ENCODE measurements around the gene FUT3. TPM values are rescaled to one million over a fixed set of nuclear protein-coding genes. Genes with fewer than 3 reads are reported as not detected.

Gene FUT3
- total RNA-seq, 1 donor from 2014 or later, result not detected

DNA sequence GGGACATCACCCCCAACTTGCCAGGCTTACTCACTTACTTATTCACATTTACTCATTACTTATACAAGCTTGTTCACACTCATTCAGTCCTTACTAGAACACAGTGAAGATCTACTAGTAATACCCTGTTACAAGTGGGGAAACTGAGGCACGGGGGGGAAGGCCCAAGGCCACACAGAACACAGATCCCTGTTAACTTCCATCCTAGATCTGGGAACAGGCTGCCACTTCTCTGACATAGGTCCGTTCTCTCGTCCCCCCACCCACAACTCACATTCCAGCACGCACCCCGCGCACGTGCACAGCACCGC is 47.9 kb downstream of the FUT3 start:
- peaks cover 16% of the 10 kb centered on the region for H3K27me3 ChIP-seq
- no peak overlapping the region for H3K27ac ChIP-seq
- no peaks in the 10 kb centered on the region for H3K9me3 ChIP-seq
- peaks cover 3% of the 10 kb centered on the region in 2 donors for H3K4me1 ChIP-seq
- TF ChIP-seq CTCF (IDR thresholded peaks at IDR 0.05), result no peak
- H3K4me3 ChIP-seq, result peak overlapping the region; percentile 25 to 49
- DNase-seq (ENCODE audit: low spot score in 2 of 2), result no peak
- intact Hi-C loops (cut with DNase I), result loop anchor here (10.0 kb wide), 1 partner anchor 221 kb away; no protein-coding TSS in a partner anchor
- H3K36me3 ChIP-seq, result no peaks in the 10 kb centered on the region

DNA sequence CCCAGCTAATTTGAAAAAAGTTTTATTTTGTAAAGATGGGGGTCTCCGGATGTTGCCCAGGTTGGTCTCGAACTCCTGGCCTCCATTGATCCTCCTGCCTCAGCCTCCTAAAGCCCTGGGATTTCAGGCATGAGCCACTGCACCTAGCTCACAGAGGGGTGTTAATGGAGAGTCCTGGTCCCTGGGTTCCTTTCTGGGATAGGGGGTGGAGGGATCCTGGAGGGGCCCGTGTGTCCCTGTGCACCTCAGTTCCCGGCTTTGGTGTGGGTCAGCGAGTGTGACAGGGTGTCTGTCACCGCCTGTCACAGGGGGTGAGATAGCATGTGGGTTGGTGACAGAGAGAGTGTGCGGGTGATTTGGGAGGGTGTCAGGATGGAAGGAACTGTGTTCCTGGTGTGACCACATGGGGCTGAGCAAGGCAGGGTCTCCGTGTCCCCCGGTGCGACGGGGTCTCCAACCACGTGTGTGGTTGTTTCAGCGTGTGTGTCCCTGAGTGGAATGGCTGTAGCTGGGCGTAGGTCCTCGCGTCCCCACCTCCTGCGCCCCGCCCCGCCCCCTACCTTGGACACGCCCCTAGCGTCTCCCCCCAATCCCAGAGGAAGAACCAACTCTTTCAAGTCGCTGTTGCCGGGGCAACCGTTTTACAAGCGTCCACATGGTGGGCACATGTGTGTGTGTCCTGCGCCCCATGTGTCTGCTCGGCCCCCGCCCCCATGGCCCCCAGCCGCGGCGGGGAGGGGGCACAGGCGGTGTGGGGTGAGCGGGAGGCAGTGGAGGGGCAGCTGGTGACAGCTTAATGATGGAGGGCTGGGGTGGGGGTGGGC is 49.2 kb downstream of the FUT3 start:
- peaks cover 16% of the 10 kb centered on the region for H3K27me3 ChIP-seq
- TF ChIP-seq CTCF (IDR thresholded peaks at IDR 0.05), result no peak
- intact Hi-C loops (cut with DNase I), result loop anchor here (10.0 kb wide), 1 partner anchor 223 kb away; no protein-coding TSS in a partner anchor
- no peaks in the 10 kb centered on the region for H3K36me3 ChIP-seq
- H3K4me1 ChIP-seq, result peaks cover 3% of the 10 kb centered on the region in 2 donors
- H3K27ac ChIP-seq, result no peak overlapping the region
- H3K9me3 ChIP-seq, result no peaks in the 10 kb centered on the region
- DNase-seq (ENCODE audit: low spot score in 2 of 2), result no peak
- no peak overlapping the region for H3K4me3 ChIP-seq

DNA sequence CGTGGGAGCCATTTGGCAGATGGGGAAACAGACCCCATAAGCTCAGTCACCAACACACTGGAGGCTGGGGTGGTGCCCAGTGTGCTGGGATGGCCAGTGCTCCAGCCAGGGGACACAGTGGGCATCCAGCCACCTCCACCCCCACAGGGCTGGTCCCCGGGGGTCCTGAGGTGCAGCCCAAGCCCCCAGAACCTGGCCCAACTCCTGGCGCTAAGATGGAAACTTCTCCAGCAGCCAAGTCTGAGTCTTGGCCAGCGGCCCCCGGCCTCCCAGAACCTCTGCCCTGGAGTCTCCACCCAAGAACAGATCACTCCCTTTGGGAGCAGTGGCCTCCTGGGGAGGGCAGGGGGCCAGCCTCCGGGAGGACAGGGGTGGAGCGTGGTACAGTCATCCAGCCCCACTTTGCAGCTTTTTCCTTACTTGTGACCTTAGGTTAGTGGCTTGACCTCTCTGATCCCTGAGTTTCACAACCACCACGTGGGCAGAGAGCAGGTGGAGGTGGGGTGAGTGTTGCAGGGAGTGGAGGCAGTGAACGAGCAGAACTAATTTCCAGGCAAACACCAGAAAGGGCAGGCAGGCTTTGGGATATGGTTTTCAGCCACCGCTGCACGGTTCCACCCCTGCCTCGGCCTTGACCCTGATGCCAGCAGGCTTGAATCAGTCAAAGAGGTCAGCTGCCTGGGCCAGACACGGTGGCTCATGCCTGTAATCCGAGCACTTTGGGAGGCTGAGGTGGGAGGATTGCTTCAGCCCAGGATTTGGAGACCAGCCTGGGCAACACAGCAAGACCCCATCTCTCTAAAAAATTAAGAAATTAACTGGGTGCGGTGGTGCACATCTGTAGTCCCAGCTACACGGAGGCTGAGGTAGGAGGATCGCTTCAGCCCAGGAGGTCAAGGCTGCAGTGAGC is 50.6 kb downstream of the FUT3 start:
- H3K27ac ChIP-seq, result no peak overlapping the region
- intact Hi-C loops (cut with DNase I), result loop anchor here (10.0 kb wide), 1 partner anchor 224 kb away; no protein-coding TSS in a partner anchor
- no peaks in the 10 kb centered on the region for H3K9me3 ChIP-seq
- H3K4me1 ChIP-seq, result peaks cover 3% of the 10 kb centered on the region in 2 donors
- no peak for TF ChIP-seq CTCF (IDR thresholded peaks at IDR 0.05)
- peaks cover 14% of the 10 kb centered on the region for H3K27me3 ChIP-seq
- no peaks in the 10 kb centered on the region for H3K36me3 ChIP-seq
- no peak for DNase-seq (ENCODE audit: low spot score in 2 of 2)
- H3K4me3 ChIP-seq, result no peak overlapping the region

DNA sequence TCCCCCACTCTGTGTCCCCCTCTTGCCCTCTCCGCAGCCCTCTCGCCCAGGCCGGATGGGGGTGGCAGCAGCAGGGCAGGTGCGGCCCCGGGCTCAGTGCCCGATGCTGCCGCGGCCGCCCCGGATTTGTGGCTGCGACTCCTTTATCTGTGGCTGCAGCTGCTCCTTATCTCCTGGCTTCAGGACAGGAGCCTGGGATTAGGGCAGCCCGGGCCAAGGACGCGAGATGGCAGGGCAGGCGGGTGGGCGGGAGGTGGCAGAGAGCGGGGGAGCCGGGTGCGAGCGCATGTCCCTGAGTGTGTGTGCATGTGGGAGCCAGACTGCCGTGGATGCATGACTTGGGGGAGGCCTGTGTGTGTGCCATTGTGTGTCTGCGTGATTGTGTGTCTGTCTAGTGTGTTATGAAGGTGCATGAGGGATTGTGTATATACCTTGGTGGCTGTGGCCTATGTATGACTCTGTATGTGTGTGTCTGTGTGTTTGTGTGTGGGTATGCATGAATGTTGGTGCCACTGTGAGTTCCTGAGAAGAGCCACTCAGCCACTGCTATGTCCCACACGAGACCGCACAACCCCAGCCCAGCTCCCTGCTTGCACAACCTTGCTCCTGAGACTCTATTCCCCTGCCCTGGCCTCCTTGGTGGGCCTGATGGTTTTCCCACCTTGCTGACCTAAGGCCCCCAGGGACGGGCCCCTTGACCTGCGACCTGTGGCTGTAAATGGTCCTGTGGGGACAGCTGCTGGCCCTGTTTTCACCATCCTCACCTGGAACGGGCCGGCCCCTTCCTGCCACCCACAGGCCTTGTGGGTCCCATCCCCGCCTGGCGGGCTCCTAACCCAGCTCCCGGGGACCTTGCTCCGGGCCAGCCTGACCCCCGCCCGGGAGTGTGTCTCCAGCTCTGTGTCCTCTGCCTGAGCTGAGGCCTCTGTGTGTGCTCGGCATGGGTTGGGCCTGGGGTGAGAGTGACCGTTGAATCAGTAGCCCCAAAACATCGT is 51.7 kb downstream of the FUT3 start:
- no peak overlapping the region for H3K27ac ChIP-seq
- no peak for DNase-seq (ENCODE audit: low spot score in 2 of 2)
- intact Hi-C loops (cut with DNase I), result loop anchor here (10.0 kb wide), 1 partner anchor 225 kb away; no protein-coding TSS in a partner anchor
- peaks cover 10% of the 10 kb centered on the region for H3K27me3 ChIP-seq
- TF ChIP-seq CTCF (IDR thresholded peaks at IDR 0.05), result no peak
- no peaks in the 10 kb centered on the region for H3K36me3 ChIP-seq
- no peak overlapping the region for H3K4me3 ChIP-seq
- H3K4me1 ChIP-seq, result peaks cover 3% of the 10 kb centered on the region in 2 donors
- H3K9me3 ChIP-seq, result no peaks in the 10 kb centered on the region

DNA sequence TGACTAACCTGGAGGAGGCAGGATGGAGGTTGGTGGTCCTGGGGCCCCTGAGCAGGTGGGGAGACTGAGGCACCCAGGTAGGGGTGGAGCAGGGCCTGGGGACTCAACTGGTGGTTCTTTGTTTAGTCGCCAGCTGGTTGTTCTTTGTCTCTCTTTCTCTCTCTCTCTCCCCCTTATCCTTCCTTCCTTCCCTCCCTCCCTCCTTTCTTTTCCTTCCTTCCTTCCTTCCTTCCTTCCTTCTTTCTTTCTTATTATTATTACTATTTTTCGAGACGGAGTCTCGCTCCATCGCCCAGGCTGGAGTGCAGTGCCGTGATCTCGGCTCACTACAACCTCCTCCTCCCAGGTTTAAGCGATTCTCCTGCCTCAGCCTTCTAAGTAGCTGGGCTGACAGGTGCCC is 53.0 kb downstream of the FUT3 start:
- TF ChIP-seq CTCF (IDR thresholded peaks at IDR 0.05), result no peak
- no peaks in the 10 kb centered on the region for H3K27me3 ChIP-seq
- H3K36me3 ChIP-seq, result no peaks in the 10 kb centered on the region
- no peak overlapping the region for H3K4me3 ChIP-seq
- H3K4me1 ChIP-seq, result no peaks in the 10 kb centered on the region
- DNase-seq (ENCODE audit: low spot score in 2 of 2), result no peak
- H3K27ac ChIP-seq, result no peak overlapping the region
- no peaks in the 10 kb centered on the region for H3K9me3 ChIP-seq
- intact Hi-C loops (cut with DNase I), result no loop called here

Data from ascending aorta (tissue), 2 donors.